NB4 (cell line): ENCODE measurements around the gene PSMD7.

Source experiments
- CTCF ChIP-seq: IDR thresholded peaks from one replicate; pipeline ENCODE4 v1.5.1; 2012; ENCODE audit warnings: low read depth, low read length
- MYC ChIP-seq: IDR thresholded peaks from 2 replicates; pipeline ENCODE4 v1.6.1; 2011; ENCODE audit warnings: low read depth, low read length
- POLR2A ChIP-seq: IDR thresholded peaks from 2 replicates; pipeline ENCODE4 v1.6.1; 2011; ENCODE audit warnings: mild to moderate bottlenecking; ENCODE audit not compliant: insufficient read length; ENCODE audit errors: extremely low read depth
- TF ChIP-seq, protein P1 (sequence below): IDR thresholded peaks from 2 replicates; pipeline ENCODE4 v1.6.1; 2011; ENCODE audit warnings: low read depth, low read length

- TF ChIP-seq CTCF: no peak
- TF ChIP-seq MYC: no peak
- TF ChIP-seq, protein P1, sequence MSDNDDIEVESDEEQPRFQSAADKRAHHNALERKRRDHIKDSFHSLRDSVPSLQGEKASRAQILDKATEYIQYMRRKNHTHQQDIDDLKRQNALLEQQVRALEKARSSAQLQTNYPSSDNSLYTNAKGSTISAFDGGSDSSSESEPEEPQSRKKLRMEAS: no peak
- no peak for TF ChIP-seq POLR2A
These were observed 20.9 kb upstream of the PSMD7 start for GRCh38 chr16:74275711-74276110.
